DND-41 (cell line): ENCODE measurements around the gene ASPDH.

Experiments used
- CTCF ChIP-seq: IDR thresholded peaks from 2 replicates; pipeline ENCODE4 v1.5.1; 2012; ENCODE audit warnings: borderline replicate concordance, low read length, moderate library complexity, mild to moderate bottlenecking; ENCODE audit not compliant: poor library complexity, severe bottlenecking; ENCODE audit errors: extremely low read depth
- EZH2 ChIP-seq: IDR thresholded peaks from 3 replicates; pipeline ENCODE4 v1.6.1; 2012; ENCODE audit warnings: borderline replicate concordance, low read depth, mild to moderate bottlenecking, moderate library complexity, low read length, inconsistent platforms; ENCODE audit not compliant: severe bottlenecking

GRCh38 chr19:50510700-50511068 lies 3.0 kb downstream of the ASPDH start:
- TF ChIP-seq CTCF (no peak), EZH2 (no peak)
